HG02981 (cell line): Measurements from ENCODE around the gene USP19.

ENCODE experiments used
- ATAC-seq: cut with Tn5 transposase; IDR thresholded peaks from one replicate; pipeline ENCODE4 v1.9.1; 2021; ENCODE audit warnings: mild to moderate bottlenecking, moderate library complexity; ENCODE audit not compliant: unreplicated experiment

USP19 gene

GRCh38 chr3:49104052-49104426 is 16.6 kb downstream of the USP19 start:
- ATAC-seq: no peak

GRCh38 chr3:49100046-49100615 is 20.5 kb downstream of the USP19 start:
- ATAC-seq: no peak

- no peak for ATAC-seq
These were observed 21.6 kb downstream of the USP19 start for GRCh38 chr3:49098910-49099630.

- ATAC-seq: no peak
These were observed 22.2 kb downstream of the USP19 start for GRCh38 chr3:49098429-49098828.

GRCh38 chr3:49093853-49094767 is 26.5 kb downstream of the USP19 start, which contains the start of gene QRICH1:
Gene QRICH1 (minus strand): TSS chr3:49094071. CDS start chr3:49077017, 17,054 bp downstream.
- ATAC-seq: peak; percentile 67

- peak; percentile 36 for ATAC-seq
These were observed 27.4 kb downstream of the USP19 start for GRCh38 chr3:49092938-49093852.

GRCh38 chr3:49081429-49081828 is 39.2 kb downstream of the USP19 start:
- no peak for ATAC-seq

- ATAC-seq: no peak
These were observed 41.4 kb downstream of the USP19 start for GRCh38 chr3:49079270-49079669.

- ATAC-seq: no peak
These were observed 44.0 kb downstream of the USP19 start for GRCh38 chr3:49076646-49077045.

GRCh38 chr3:49076116-49076515 is 44.5 kb downstream of the USP19 start:
- no peak for ATAC-seq
